GM19324 (cell line): ENCODE results near the gene NDOR1.
A peak's percentile ranks its signal among the peaks of the same experiment; 100 is the strongest.
"Not testable (repeated sequence)": the region's sequence is repeated elsewhere in the genome, so short reads cannot be mapped to it uniquely, and the experiment has no call there.

Experiments
- ATAC-seq: cut with Tn5 transposase; IDR thresholded peaks from one replicate; pipeline ENCODE4 v1.9.1; 2021; ENCODE audit warnings: mild to moderate bottlenecking, moderate library complexity; ENCODE audit not compliant: unreplicated experiment, low FRiP score

Gene NDOR1

DNA sequence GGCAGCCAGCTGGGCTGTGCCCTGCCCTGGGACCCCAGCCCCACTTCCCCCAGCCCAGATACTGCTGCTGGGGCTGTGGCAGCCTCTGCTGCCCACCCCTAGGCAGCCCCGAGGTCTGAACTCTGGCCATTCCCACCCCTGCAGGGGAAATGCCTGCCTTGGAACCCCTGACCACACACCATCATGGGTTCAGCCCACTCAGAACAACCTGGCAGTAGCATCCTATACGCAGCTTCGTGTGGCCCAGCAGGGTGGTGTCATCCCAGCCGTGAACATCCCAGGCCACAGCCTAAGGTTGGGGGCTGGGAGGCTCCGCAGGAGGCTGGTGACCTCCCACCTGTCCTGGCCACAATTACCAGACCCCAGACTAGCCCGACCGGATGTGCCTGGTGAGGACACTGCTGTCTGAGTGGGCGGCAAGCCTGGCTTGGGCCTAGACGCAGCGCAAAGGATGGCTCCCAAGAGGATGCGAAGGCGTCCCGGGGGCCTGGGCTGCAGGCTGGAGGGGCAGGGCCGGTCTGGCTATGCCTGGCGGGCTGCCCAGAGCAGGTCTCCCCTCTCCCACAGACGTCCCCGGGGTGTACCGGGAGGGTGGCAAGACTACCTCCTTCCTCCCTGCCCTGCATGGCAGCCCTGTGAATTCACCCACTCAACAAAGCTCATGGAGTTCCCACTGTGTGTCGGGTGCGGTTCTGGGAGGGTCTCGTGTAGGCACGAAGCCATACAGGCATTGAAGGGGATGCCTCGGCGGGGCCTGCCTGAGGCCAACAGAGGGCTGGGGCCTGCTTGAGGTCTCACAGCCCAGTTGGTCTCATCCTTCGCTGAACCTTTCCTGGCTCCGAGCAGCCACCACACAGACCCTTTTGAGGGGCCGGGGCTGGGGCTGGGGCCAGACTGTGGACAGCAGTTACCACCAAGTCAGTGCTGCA is 23.7 kb downstream of the NDOR1 start:
- no peak for ATAC-seq

DNA sequence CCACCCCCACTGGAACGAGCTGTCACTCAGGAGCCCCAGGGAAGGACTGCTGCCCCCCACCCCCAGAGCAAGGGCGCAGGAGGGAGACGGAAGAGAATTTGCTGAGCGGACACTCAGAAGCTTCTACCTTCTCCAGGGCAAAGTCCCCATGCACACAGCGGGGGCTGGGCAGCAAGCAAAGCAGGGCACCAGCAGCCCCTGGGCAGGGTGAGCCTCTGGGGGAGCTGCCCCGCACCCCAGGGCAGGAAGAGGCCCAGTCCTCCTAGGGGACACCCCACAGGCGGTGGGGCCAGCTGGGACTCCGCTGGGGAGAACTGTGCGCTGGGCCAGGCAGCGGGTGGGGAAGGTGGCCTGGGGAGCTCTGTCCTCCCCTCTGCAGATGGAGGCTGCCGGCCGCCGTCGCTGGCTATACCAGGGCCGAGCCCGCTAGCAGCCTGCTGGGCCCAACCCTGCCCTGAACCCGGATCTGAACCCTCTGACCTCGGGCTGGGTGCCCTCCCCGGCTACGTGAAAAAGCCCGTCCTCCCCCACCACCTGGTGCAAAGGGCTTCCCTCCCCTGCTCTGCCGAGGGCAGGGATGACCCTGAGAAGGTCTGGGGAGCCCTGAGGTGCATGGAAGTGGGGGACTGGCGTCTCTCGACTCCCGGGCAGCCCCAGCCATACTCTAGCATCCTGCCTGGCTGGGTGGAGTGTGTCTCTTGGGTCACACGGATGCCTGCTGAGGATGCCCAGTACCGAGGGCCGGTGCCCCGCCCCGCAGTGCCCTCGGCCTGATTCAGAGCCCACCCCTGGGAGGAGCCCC is 24.6 kb downstream of the NDOR1 start:
- ATAC-seq = no peak

- ATAC-seq = no peak
Observed at GRCh38 chr9:137230705-137231371, 25.3 kb downstream of the NDOR1 start, which contains the start of gene SLC34A3. Gene SLC34A3, plus strand, starts transcription at chr9:137230901. Its CDS starts 802 bp downstream, at chr9:137231703.

DNA sequence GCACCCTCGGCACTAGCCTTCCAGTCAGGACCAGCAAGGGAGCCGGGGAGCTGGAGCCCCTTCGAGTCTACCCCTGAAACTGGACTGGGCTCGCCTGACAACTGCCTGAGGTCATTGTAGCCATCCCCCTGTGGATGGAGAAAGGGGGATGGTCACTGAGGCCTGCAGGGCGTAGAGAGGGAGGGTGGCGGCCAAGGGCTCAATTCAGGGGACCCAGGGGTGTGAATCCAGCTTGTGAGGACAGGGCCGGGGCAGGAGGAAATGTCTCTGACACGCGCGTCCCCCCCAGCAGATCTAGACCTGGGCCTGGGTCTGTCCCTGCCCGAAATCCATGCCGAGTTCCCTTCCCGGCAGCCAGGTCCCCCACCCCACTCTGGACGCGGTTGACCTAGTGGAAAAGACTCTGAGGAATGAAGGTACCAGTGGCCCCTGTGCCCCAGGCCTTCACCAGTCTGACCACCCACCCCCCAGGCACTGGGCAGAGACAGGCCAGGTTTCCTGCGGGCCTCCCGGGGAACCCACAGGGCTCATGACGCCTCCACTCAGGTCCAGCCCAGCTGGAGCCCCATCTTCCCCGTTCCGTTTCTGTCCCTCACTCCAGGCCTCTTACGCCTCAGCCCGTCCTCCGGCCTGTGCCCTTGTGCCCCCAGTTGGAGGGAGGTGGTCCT is 26.0 kb downstream of the NDOR1 start:
- ATAC-seq = no peak

DNA sequence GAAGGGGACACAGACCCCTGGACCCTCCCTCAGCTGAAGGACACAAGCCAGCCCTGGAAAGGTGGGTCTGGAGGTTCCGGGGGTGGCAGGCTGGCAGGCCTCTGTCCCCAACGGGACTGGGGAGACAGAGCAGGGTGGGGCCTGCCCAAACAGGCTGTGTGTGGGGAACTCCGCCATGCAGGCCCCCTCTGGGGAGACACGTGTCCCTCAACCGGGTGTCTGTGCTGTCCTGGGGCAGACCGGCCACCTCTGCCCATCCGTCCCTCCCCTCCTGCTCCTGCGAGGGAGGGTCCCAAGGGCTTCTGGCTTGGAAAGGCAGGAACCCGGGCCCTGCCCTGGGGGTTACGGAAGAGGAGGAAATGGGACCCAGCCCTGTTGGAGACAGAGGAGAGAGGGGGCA is 26.6 kb downstream of the NDOR1 start:
- no peak for ATAC-seq

GRCh38 chr9:137232510-137232909 is 27.0 kb downstream of the NDOR1 start:
- ATAC-seq = no peak

- ATAC-seq = no peak
Observed at GRCh38 chr9:137233143-137233980, 27.9 kb downstream of the NDOR1 start.

DNA sequence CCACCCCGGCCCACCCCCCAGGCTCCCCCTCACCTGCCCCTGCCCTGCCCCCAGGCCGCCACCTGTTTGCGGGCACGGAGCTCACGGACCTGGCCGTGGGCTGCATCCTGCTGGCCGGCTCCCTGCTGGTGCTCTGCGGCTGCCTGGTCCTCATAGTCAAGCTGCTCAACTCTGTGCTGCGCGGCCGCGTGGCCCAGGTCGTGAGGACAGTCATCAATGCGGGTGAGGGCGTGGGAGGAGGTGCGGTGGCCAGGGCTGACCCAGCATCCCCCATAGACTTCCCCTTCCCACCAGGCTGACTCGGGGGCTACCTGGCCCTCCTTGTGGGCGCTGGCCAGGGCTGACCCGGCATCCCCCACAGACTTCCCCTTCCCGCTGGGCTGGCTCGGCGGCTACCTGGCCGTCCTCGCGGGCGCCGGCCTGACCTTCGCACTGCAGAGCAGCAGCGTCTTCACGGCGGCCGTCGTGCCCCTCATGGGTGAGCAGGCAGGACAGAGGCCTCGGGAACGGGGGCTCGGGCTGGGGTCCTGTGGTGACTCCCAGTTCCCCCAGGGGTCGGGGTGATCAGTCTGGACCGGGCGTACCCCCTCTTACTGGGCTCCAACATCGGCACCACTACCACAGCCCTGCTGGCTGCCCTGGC is 28.7 kb downstream of the NDOR1 start:
- ATAC-seq = no peak

DNA sequence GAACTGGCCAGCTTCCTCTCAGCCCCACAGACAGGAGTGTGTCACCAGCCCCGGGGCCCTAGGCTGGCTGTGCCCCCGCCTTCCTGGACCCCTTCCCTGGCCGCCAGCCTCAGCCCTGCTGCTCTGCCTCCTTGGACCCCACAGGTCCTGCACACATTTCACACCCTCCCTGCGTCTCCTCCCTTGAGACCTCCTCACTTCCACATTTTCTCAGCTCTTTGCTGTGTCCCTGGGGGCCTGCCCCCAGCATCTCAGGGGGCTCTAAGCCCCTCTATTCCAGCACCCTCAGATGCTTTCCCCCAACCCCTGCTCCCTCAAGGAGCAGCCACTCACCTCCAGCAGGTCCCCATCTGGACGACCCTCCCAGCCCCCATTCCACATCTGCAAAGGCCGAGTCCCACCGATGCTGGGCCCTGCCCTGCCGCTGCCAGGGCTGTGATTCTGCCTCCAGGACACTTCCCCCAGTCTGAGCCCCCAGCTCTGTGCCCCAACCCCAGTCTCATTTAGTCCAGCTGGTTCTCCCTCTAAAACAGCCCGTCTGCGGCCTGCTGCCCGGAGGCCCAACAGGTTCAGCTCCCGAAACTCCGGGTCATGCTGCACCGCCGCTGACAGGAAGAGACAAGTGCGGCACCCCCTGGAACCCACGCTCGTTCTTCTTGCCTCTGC is 29.4 kb downstream of the NDOR1 start:
- ATAC-seq = no peak

DNA sequence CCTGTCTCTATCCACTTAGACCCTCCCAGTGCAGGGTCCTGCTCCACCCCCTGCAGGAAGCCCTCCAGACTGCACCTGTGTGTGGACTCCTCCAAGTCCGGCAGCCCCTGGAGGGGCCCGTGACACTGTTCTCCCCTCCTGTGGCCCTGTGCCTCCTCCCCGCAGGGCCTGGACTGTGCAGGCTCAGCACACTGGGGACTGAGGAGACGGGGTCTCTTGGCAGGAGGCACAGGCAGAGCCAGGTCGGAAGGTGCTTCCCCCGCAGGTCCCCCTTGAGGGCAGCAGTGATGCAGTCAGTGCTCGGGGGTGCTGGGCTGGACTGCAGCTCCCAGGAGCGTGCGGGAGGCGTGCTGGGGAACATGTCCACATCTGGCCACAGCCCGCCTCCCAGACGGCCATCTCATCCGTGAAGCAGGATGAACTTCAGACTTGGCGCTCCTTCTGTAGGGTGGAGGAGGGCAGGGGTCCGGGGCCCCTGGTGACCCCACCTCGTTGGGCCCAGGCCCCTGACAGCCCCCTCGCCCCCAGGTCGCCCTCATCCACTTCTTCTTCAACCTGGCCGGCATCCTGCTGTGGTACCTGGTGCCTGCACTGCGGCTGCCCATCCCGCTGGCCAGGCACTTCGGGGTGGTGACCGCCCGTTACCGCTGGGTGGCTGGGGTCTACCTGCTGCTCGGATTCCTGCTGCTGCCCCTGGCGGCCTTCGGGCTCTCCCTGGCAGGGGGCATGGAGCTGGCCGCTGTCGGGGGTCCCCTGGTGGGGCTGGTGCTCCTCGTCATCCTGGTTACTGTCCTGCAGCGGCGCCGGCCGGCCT is 30.1 kb downstream of the NDOR1 start:
- no peak for ATAC-seq

DNA sequence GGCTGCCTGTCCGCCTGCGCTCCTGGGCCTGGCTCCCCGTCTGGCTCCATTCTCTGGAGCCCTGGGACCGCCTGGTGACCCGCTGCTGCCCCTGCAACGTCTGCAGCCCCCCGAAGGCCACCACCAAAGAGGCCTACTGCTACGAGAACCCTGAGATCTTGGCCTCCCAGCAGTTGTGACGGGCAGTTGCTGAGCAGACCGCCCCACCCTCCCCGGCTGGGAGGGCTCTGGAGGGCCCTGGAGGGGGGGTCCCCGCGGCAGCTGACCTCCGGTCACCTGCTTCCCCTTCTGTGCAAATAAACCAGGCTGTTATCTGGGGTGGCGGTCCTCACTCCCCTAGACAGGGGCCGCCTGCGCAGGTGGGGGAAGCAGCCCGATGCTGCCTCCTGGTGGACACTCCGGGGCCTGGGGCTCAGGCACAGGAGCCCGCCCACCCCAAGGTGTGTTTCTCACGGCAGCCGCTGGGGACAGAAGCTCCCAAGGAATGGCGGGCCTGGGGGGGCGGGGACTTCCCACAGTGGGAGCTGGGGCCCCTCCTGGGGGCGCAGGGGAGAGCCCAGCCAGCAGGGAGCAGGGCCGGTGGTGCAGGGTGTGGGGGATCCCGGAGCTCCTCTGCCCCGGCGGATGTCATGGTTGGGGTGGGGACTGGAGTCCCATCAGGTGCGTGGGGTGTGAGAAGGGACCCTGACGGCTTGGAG is 30.9 kb downstream of the NDOR1 start:
- ATAC-seq = no peak

- ATAC-seq = no peak
Observed at GRCh38 chr9:137236936-137237421, 31.5 kb downstream of the NDOR1 start.

GRCh38 chr9:137237759-137238726 is 32.5 kb downstream of the NDOR1 start:
- ATAC-seq = no peak

GRCh38 chr9:137239541-137240200 is 34.2 kb downstream of the NDOR1 start:
- not testable (repeated sequence) for ATAC-seq

DNA sequence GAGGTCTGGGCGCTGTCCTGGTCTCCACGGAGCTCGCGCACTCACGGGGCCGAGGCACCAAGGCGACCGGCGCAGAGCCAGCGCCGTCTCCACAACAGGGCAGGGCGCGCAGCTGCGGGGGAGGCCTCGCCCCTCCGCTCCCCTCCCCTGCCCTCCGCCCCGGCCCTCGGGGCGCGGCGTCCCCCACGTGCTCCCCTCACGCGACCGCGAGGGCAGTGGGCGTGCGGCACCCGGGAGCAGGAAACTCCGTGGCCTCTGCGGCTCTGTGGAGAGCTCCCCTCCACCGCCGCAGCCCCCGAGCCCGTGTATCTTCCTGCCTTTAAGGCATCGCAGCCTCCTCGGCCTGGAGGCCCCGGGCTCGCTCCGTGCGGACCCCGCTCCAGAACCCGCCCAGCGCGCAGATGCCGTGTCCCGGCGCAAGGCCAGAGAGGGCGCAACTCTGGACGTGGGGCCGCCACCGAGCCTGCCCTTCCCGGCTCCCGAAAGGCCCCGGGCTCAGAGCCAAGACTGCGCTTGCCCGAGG is 34.9 kb downstream of the NDOR1 start:
- ATAC-seq = peak; percentile 30
